GM18511 (cell line): ENCODE measurements around the gene LCN9.

Experiments used
- ATAC-seq: cut with Tn5 transposase; IDR thresholded peaks from one replicate; pipeline ENCODE4 v1.9.1; 2021; ENCODE audit warnings: mild to moderate bottlenecking, moderate library complexity; ENCODE audit not compliant: unreplicated experiment

The LCN9 gene

DNA sequence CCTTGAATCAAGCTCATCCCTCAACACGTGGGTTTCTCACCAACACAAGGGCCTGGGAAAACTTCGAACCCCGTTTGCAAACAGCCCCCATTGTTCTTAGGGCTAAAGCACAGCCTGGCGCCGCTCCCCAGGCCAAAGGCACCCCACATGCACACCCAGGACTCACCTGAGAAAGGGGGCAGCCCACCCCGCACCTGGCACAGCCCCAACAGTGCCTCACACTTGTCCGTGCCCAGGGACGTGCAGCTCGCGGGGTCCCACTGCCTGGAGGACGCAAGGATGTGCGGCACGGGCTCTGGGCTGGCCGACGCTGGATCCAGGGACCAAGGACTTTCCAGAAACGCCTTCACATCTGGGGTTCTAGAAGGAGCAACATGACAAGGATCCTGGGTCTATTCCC lies 33.3 kb downstream of the LCN9 start:
- no peak for ATAC-seq

DNA sequence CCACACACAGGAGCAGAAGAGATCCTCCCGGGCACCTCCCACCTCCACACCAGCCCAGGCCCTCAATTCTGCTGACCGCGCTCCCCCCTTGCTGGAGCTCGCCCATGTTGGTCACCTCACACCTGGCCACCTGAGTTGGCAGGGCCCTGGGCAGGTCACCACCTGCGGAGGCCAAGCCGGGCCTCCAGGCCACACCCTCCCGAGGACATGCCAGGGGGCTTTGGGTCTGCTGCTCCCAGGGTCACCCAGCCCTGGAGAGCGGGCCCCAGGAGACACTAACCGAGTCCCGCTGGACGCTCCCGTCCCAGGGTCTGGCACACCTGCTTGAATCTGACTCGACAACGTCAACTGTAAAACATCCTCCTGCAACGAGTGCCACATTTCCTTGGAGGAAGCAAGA lies 34.1 kb downstream of the LCN9 start:
- ATAC-seq: no peak

DNA sequence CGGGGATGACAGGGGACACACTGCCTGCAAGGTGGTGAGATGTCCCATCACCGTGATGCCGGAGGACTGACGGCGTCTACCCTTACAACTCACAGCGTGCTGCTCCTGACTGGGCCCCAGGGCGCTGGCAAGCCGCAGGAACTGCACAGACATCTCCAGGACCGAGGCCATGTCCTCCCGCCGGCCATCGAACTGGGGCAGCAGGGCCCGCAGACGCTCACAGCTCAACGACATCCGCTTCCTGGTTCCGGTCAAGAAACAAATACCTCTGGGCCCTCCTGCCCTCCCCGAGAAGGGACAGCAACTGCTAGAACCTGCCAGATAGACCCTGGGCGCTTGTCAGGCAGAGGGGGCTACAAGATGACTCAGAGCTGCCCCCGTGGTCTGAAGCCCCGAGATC lies 35.1 kb downstream of the LCN9 start:
- no peak for ATAC-seq

DNA sequence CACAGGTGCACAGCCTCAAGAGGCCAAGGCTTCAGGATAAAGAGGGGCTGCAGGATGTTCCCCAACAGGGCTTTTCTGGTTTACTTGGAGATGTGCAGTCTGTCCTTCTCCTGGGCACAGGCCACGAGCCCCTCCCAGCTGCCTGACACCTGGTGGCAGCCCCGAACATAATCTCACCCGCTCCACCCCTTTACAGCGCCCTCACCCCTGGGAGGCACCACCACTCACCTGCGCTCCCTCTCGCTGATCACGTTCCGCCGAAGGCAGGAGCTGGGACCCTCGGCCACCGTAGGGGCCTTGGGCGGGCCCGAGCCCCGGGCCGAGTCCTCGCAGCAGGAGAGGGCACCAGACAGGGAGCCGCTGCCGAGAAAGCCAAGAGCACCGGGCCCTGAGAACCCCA lies 35.7 kb downstream of the LCN9 start:
- ATAC-seq: no peak

DNA sequence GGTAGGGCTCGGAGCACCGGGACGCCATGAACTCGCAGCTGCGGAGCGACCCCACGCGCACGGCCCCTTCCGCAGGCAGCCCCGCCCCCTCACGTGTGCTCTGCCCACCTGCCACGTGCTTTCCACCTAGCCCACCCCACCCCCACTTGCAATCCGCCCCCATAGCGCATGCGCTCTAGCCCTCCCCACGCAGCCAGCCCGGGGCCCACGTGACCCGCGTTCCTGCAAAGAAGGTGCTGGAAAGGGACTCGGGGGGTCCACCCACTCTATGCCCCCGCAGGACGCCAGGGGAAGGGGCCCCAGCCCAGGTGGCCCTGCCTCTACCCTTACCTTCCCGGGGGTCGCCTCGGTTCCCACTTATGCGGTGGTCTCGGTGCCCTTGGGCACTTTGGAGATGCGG lies 36.3 kb downstream of the LCN9 start, which contains the start of gene SOHLH1:
TSS of gene SOHLH1 (minus strand) at position 42 of the 400 bp plus-strand sequence. CDS start at position 28, 14 bp downstream.
- no peak for ATAC-seq

DNA sequence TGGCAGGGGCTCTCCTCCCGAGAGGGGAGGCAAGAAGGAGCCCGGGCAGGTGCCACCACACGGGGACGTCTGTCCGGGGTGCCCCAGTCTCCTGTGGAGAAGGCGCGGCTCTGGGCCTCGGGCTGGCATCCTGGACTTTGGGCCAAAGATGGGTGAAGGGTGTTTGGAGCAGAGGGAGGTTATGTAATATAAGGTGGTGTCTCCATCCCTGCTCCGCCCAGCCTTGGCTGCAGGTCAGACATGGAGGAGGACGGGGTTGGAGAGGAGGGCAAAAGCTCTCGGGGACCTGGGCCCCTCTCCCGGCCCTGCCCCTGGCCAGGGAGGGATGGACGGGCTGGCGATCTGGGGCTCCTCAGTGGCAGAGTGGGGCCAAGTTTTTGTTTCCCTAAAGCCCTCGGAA lies 37.4 kb downstream of the LCN9 start:
- no peak for ATAC-seq

DNA sequence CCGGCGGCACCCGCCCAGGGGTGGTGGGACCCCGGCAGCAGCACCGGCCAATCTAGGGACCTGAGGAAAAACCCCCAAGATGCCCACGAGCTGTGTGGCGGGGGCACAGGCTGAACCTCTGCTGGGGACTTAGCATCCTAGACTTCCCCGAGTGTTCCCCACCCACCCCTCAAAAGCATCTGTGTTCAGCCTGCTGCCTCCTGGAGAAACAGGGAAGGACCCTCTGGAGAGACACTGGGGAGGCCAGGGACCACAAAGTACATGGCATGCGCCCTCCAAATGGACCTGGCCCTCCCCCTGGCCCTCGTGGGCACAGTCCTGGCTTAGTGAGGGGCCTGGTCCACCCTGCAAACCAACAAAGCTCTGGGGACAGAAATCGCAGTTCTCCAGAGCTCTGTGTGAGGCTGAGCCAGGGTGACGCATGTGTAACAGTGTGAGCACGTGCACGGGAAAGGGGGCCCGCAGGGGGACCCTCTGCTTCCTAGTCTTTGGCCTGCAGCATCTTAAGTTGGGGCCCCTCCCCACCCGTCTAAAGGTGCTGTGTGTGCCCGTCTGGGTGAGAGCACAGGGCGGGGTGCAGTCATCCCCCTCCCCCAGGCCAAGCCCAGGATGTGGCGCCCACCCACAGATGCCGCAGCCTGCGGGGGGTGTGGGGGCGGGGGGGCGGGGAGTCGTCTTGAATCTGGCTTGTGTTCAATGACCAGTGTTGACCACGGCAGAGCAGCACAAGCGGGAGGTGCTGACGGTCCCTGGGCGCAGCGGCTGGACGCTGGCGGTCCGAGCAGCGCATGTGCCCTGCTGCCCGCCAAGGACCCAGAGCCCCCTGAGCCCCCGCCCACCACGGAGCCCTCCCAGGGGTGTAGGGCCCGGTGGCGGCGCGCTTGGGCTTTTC lies 38.2 kb downstream of the LCN9 start:
- ATAC-seq: no peak

DNA sequence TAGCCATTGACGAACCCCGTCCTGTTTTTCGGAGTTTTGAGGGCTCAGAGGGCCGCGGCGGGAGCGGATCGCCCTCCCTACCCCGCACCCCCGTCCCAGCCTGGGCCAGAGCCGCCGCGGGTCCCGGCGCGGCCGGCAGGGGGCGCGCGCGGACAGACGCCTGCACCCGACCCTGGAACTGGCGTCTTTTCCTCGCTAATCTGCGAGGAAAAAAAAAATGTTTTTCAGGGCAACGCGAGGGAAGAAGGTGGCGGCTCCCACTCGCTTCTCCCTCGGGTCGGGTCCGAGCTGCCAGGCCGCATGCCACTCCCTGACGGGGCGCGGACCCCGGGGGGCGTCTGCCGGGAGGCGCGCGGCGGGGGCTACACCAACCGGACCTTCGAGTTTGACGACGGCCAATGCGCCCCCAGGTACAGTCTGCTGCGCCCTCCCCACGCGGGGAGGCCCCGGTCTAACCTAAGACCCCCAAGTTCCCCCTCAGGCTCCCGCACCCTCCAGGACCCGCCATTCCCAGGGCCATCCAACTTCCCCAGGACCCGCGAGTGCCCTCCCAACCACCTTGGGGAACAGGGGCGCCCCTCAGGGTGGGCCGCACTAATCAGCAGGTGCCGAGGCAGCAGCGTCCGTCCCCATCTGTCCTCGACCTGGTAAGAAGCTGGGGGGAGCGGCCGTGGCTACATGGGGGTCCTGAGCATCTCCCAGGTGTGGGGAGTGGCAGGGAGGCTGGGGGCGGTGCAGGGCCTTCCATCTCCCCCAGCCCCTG lies 39.0 kb downstream of the LCN9 start, which contains the start of gene KCNT1:
TSS of gene KCNT1 (plus strand) at position 227 of the 763 bp plus-strand sequence. CDS start at position 301, 74 bp downstream.
- no peak for ATAC-seq

DNA sequence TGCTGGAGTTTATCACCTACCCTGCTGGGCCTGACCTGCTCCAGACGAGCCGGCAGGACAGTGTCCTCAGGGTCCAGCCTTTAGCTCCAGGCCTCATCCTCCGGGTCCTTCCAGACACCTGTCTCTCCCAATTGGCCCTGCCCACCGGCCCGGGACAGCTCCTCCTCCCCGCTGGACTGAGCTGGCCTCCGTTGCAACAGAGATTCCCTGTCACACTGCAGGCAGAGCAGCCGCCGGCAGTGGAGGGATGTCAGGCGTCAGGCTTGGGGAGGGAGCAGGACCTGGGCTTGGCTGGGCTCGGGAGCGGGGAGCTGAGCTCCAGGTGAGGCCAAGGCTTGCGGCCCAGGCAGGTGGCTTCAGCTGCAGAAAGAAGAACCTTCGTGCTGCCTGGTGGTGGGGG lies 40.6 kb downstream of the LCN9 start:
- no peak for ATAC-seq

DNA sequence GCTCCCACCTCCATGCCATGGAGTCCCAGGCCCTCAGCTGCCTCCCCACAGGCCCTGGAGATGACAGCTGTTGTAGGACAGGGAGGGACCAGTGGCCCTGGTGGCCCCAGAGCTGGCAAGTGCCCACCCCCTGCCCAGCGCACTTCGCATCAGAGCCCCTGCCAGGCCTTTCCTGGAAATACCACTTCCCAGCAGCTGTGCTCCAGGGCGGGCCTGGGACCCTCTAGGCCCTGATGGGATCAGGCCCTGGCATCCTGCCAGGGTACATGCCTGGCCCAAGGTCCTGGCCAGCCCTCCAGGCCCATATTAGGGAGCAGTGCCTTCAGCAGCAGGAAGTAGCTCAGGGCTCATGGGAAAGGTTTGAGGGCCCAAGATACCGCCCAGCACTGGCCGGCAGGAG lies 41.4 kb downstream of the LCN9 start:
- no peak for ATAC-seq

DNA sequence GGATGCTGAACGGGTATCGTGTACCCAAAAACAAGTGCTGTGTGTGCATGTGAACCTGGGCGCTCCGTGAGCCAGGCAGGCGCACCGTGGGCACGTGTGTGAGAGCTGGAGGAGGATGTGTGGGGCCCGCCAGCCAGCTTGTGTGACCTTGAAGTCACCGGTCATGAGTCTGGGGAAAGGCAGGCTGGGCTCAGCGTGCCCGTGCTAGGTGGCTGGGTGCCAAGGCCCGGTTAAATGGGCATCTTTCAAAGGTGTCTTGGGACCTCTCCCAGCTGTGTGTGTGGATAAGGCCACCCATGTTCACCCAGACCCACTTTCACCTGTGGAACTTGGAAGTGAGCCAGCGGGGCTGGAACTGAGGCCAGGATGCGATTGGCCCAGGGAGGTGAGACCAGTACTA lies 42.3 kb downstream of the LCN9 start:
- ATAC-seq: no peak

DNA sequence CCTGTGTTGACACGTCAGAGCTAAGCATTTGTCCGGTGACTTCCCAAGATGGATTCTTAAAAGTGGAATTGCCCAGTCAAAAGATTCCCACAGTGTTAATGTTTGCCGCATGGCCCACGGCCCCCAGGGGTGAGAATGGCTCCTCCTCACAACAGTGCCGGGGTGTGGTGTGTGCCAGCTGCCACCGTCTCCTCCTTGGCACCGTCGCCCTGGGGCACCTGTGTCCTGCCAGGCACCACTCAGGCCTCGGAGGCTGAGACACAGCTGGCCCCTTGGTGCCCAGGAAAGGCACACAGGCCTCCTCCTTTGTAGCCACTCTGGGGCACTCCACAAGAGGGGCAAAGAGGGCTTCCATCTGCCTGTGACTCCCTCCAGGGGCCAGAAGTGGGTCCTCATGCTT lies 43.2 kb downstream of the LCN9 start:
- ATAC-seq: no peak

DNA sequence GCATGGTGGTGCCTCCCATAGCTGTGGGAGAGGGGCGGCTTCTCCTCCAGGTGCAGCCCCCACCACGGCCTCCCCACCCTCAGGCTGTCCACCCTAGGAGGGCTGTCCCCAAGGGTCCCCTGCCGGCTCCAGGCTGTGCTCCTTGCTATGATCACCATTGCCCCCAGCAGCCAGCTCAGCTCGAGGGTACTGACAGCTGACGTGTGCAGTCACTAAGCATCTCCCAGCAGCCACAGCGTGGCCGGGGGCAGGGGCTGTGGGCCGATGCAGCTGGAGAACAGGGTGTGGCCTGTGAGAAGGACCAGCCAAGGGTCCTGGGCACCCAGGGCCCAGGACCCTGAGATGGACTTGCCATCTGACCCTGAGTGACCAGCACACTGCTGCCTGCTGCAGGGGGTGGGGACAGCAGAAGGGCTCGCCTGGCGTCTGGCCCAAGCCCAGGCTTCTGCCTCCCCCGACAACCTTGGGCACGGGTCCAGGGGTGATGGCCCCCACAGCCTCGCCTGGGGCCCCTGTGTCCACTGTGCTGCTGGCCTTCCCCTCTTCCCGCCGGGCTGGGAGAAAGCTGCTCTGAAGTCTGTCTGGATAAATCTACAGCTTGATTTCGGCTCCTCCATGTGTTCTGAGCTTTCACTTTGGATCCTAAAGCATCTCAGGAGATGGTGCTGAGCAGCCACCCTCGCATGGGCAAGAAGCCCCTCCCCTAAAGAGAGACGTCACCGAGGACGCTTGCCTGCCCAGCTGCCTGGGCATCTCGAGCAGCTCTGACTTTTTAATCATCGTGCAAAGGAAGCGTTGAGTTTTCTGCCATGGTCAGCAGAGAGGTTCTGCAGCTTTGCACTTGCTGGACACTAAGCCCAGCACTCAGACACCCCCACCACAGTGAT lies 44.4 kb downstream of the LCN9 start:
- no peak for ATAC-seq

DNA sequence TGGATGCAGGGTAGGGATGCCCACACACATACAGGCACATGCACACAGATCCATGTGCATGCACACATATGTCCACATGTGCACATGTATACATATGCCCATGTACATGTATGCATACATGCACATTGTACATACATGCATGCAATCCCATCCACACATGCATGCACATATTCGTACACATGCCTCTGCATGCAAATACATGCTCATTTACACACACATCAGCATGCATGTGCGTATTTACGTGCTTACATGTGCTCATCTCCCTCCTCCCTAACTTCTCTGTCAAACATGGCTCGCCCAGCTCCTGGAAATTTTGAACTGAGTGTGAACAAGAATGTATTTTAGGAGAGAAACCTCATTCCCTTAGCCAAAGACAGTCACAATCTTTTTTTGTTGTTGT lies 45.1 kb downstream of the LCN9 start:
- ATAC-seq: no peak

DNA sequence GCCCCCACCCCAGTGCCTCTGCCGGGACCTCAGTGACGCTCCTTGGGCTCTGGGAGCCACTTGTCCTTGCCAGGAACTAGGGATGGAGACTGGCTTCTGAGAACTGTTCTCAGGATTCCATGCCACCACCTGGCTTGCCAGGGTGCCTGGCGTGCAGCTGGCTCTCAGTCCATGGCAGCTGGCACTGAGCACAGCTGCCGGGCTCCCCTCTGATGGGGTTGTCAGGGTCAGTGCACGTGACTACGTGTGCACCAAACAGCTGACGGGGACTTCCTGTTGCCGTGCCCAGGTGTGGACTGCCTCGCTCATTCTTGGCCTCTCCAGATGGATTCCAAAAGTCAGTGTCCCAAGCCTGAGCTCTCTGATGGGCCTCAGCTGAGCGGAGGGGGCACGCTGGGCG lies 48.3 kb downstream of the LCN9 start:
- no peak for ATAC-seq

DNA sequence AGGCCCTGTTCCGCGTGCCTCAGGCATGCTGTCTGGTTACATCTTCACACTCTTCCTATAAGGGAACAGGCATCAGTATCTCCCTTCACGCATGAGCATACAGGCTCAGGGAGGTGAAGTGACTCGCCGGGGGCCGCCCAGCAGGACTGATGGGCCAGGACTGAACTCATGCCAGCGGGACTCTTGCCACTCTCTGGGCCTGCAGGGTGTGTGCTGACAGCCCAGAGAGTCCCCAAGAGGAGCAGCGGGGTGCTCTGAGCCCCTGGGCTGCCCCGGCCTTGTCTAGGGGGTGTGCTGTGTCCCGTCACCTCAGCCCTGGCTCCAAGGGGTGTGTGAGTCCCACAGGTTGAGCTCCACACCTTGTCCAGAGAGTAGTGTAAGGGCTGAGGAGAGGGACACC lies 48.8 kb downstream of the LCN9 start:
- no peak for ATAC-seq

DNA sequence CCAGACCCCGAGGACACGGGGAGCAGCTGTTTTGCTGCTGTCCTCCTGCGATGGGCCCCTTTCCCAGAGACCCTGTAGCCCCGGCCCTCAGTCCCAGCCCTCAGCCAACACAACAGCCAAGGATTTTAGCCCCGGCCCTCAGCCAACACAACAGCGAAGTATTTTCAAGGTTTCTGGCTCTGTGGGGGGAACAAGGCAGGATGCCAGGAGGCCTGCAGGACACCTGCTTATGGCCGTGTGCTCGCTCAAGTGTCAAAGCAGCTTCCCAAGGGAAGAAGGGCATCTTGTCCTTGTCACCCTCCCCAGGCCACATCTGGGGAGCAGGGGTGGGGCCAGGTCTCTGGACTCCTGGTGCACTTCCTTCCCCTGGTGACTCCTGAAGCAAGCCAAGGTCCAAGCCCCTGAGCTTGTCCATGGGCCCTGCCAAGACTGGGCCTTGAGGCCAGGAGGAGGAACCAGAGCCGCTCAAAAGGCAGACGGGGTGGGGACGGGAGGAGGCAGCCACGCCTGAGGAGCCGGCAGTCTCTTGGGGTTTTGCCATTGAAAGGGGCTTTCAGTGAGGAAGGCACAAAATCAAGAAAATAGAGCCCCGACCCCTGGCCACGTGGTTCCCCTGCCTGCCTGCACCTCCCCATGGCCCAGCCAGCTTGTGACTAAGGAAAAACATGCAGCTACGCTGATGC lies 49.6 kb downstream of the LCN9 start:
- ATAC-seq: no peak

DNA sequence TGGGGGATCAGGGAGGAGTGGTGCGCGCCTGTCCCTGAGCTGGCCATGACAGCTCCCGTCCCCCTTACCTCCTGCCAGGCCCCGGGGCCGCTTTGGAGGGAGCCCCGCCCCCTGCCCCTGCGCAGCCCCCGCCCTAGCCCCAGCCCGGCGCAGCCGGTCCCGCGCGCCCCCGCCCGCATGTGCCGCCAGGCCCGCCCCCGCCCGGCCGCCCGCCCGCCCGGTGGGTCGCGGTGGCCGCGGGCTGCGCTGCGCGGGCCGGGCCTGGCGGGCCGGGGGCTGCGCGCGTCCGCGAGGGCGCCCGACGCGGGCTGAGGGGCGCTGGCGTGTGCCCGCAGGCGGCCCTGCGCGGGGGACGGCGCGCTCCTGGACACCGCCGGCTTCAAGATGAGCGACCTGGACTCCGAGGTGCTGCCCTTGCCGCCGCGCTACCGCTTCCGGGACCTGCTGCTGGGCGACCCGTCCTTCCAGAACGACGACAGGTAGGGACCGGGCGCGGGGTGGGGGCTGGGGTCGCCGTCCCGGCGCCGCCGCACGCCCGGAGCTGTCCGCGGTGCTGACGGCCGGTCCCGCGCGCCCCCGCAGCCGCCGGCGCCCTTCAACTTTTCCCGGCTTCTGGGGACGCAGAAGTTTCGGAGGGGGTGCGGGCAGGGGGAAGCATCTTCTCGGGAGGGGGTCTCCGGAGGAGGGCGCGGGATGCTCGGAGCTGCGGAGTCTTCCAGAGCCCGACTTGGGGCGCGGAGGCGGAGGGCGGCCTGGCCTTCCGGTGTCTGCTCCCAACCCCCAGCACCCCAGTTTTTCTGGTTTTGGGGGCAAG lies 51.3 kb downstream of the LCN9 start:
- no peak for ATAC-seq

DNA sequence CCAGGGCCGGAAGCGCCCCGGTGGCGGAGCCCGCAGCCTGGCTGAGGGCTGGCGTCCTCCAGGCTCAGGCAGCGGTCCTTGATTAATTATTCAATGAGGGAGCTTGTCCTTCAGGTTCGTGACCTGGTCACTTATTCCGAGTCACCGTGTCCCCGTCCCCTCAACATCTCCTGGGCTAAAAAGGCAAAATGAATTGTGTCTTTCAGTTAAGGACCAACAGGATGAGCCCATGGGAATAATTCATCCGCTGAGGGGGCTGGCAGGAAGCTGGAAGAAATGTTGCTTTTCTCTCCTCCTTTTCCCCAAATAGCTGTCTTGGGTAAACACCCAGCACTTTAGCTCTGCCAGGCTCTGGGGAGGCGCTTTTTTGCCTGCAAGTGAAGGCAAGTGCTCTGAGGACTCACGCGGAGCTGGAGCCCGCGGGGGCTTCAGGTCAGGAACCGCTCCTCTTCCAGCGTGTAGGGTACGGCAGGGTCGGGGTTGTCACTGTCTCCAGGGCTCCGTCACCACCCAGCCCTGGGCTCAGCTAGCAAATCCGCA lies 52.0 kb downstream of the LCN9 start:
- no peak for ATAC-seq
